Right renal cortex interstitium (tissue), 3 donors: ENCODE measurements around the gene DCTN2. TPM values are rescaled to one million over a fixed set of nuclear protein-coding genes. Genes with fewer than 3 reads are reported as not detected.
"Not testable (repeated sequence)": the region's sequence is repeated elsewhere in the genome, so short reads cannot be mapped to it uniquely, and the experiment has no call there.

Source experiments
- DNase-seq, 3 donors: peaks; one replicate each; pipeline ENCODE4 v3.0.0-alpha.2; 2013; ENCODE audit warnings: low read depth in 3 of 3, low spot score in 2 of 3
- polyA plus RNA-seq, 3 donors: library from polyadenylated mRNA; unstranded; fragments of 120-200 nt; gene quantifications; one replicate each; pipeline ENCODE4 v1.2.1, GENCODE V29; 2013; ENCODE audit not compliant: insufficient read length in 3 of 3

DCTN2 gene
- polyA plus RNA-seq, 3 donors: 163 to 179 (median 165) TPM

- DNase-seq: no peak
These were observed 31.2 kb upstream of the DCTN2 start for GRCh38 chr12:57577981-57578758.

GRCh38 chr12:57576613-57577160 lies 29.7 kb upstream of the DCTN2 start:
- no peak for DNase-seq

- DNase-seq: no peak
These were observed 29.0 kb upstream of the DCTN2 start for GRCh38 chr12:57575771-57576612.

- no peak for DNase-seq
These were observed 27.8 kb upstream of the DCTN2 start for GRCh38 chr12:57574795-57575194.

- no peak for DNase-seq
These were observed 25.2 kb upstream of the DCTN2 start for GRCh38 chr12:57571926-57572762.

GRCh38 chr12:57570438-57570837 lies 23.4 kb upstream of the DCTN2 start:
- DNase-seq: not testable (repeated sequence)

GRCh38 chr12:57569858-57570257 lies 22.9 kb upstream of the DCTN2 start:
- no peak for DNase-seq

- DNase-seq: no peak
These were observed 21.8 kb upstream of the DCTN2 start for GRCh38 chr12:57568838-57569237.

- no peak for DNase-seq
These were observed 17.3 kb upstream of the DCTN2 start for GRCh38 chr12:57564178-57564740.

- no peak for DNase-seq
These were observed 16.4 kb upstream of the DCTN2 start for GRCh38 chr12:57563358-57563757.

GRCh38 chr12:57561117-57561516 lies 14.1 kb upstream of the DCTN2 start:
- not testable (repeated sequence) for DNase-seq

GRCh38 chr12:57560516-57560915 lies 13.5 kb upstream of the DCTN2 start:
- DNase-seq: no peak

- no peak for DNase-seq
These were observed 11.9 kb upstream of the DCTN2 start for GRCh38 chr12:57558864-57559263.

- DNase-seq: no peak
These were observed 7.9 kb upstream of the DCTN2 start for GRCh38 chr12:57554897-57555296.

GRCh38 chr12:57554453-57554852 lies 7.5 kb upstream of the DCTN2 start:
- no peak for DNase-seq

GRCh38 chr12:57553343-57554202 lies 6.6 kb upstream of the DCTN2 start:
- DNase-seq: no peak

GRCh38 chr12:57552835-57553313 lies 5.9 kb upstream of the DCTN2 start:
- DNase-seq: no peak

GRCh38 chr12:57552306-57552651 lies 5.3 kb upstream of the DCTN2 start:
- no peak for DNase-seq

GRCh38 chr12:57551637-57552305 lies 4.8 kb upstream of the DCTN2 start:
- DNase-seq: no peak
